SK-N-MC (cell line): ENCODE data around the gene ZC3H4.
A peak's percentile ranks its signal among the peaks of the same experiment; 100 is the strongest.

Experiments used
- DNase-seq: peaks from one replicate; pipeline ENCODE4 v3.0.0-alpha.2; 2011; ENCODE audit warnings: low read depth, low spot score
- H3K27ac ChIP-seq: fragments of 200-600 bp; sonication (generic); 2 replicates; pipeline ENCODE4 v1.5.1; 2016; ENCODE audit warnings: mixed run types
- H3K36me3 ChIP-seq: fragments of 200-600 bp; sonication (generic); 2 replicates; pipeline ENCODE4 v1.6.1; 2017; ENCODE audit warnings: antibody characterized with exemption, low read length, mixed read lengths; ENCODE audit not compliant: insufficient read depth
- H3K4me3 ChIP-seq: fragments of 200-600 bp; sonication (generic); 2 replicates; pipeline ENCODE4 v1.5.1; 2016
- H3K9ac ChIP-seq: fragments of 200-600 bp; sonication (generic); 2 replicates; pipeline ENCODE4 v1.8.0; 2017; ENCODE audit warnings: mixed run types, mixed read lengths; ENCODE audit not compliant: insufficient read length
- H3K9me3 ChIP-seq: fragments of 200-600 bp; sonication (generic); 2 replicates; pipeline ENCODE4 v1.6.1; 2017; ENCODE audit warnings: low read depth, mild to moderate bottlenecking, antibody characterized with exemption, low read length, moderate library complexity, mixed read lengths
- EZH2 ChIP-seq: fragments of 200-600 bp; sonication (generic); IDR thresholded peaks from one replicate; pipeline ENCODE4 v1.6.1; 2017; ENCODE audit warnings: antibody characterized with exemption
- FOXP2 ChIP-seq: optimal IDR thresholded peaks from 2 replicates; pipeline ENCODE3; 2011; ENCODE audit warnings: mild to moderate bottlenecking, moderate library complexity; ENCODE audit not compliant: insufficient read depth; ENCODE audit errors: extremely low read length, control extremely low read depth
- POLR2AphosphoS5 ChIP-seq: IDR thresholded peaks from 2 replicates; pipeline ENCODE4 v1.6.1; 2012; ENCODE audit warnings: mild to moderate bottlenecking, low read depth, low read length, borderline replicate concordance

Gene ZC3H4

GRCh38 chr19:47022140-47022536 is 91.4 kb downstream of the ZC3H4 start:
- no peak for TF ChIP-seq POLR2AphosphoS5
- TF ChIP-seq FOXP2: no peak
- no peak for TF ChIP-seq EZH2
- no peak overlapping the region for H3K9ac ChIP-seq
- H3K27ac ChIP-seq: no peak overlapping the region
- H3K4me3 ChIP-seq: no peak overlapping the region
- no peaks in the 10 kb centered on the region for H3K9me3 ChIP-seq
- no peaks in the 10 kb centered on the region for H3K36me3 ChIP-seq
- no peak for DNase-seq

- no peaks in the 10 kb centered on the region for H3K36me3 ChIP-seq
- H3K27ac ChIP-seq: no peak overlapping the region
- DNase-seq: no peak
- H3K4me3 ChIP-seq: no peak overlapping the region
- no peak overlapping the region for H3K9ac ChIP-seq
- TF ChIP-seq FOXP2: no peak
- no peak for TF ChIP-seq POLR2AphosphoS5
- no peak for TF ChIP-seq EZH2
- H3K9me3 ChIP-seq: no peaks in the 10 kb centered on the region
These were observed 91.9 kb downstream of the ZC3H4 start for GRCh38 chr19:47021536-47022139.

DNA sequence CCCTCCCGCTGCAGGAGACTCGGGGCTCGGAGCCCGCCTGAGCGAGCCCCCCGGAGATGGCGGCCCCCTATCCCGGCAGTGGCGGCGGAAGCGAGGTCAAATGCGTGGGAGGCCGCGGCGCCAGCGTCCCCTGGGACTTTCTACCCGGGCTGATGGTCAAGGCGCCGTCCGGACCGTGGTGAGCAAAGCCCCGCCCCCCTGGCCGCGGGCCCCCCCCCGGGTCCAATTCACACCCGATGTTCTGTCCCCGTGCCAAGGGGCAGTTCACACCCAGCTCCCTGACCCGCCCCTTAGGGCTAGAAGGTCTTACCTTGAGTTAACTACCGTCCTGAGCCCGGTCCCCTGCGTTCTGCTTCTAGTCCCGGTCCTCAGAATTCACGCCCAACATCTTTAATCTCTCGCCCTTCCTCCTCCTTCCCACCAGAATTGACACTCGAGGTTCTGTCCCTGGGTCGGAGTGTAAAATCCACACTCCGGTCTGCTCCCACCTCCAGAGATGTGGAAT is 92.5 kb downstream of the ZC3H4 start:
- no peak for DNase-seq
- no peaks in the 10 kb centered on the region for H3K36me3 ChIP-seq
- TF ChIP-seq POLR2AphosphoS5: no peak
- TF ChIP-seq EZH2: no peak
- no peak for TF ChIP-seq FOXP2
- H3K9ac ChIP-seq: no peak overlapping the region
- H3K9me3 ChIP-seq: no peaks in the 10 kb centered on the region
- H3K4me3 ChIP-seq: peak overlapping the region; percentile 77
- no peak overlapping the region for H3K27ac ChIP-seq

- Histone ChIP-seq H3K4me3 (peak overlapping the region; percentile 77), H3K36me3 (no peaks in the 10 kb centered on the region), H3K27ac (no peak overlapping the region), H3K9ac (peak overlapping the region; percentile 48), H3K9me3 (no peaks in the 10 kb centered on the region)
- TF ChIP-seq FOXP2: no peak
- TF ChIP-seq EZH2: no peak
- TF ChIP-seq POLR2AphosphoS5: no peak
- DNase-seq: no peak
These were observed 93.3 kb downstream of the ZC3H4 start for GRCh38 chr19:47020132-47020805.

- no peak for TF ChIP-seq POLR2AphosphoS5
- no peak for TF ChIP-seq FOXP2
- TF ChIP-seq EZH2: no peak
- peak within 1 kb of the TSS; percentile 77 for H3K4me3 ChIP-seq
- no peak within 1 kb of the TSS for H3K27ac ChIP-seq
- DNase-seq: no peak
- H3K9ac ChIP-seq: peak within 1 kb of the TSS; percentile 48
- H3K36me3 ChIP-seq: no peaks in the 10 kb centered on the region
- H3K9me3 ChIP-seq: no peaks in the 10 kb centered on the region
These were observed 94.0 kb downstream of the ZC3H4 start, which contains the start of gene NPAS1 for GRCh38 chr19:47019431-47020041. Gene NPAS1 (plus strand): TSS chr19:47019837. CDS start chr19:47021048, 1,211 bp downstream.

DNA sequence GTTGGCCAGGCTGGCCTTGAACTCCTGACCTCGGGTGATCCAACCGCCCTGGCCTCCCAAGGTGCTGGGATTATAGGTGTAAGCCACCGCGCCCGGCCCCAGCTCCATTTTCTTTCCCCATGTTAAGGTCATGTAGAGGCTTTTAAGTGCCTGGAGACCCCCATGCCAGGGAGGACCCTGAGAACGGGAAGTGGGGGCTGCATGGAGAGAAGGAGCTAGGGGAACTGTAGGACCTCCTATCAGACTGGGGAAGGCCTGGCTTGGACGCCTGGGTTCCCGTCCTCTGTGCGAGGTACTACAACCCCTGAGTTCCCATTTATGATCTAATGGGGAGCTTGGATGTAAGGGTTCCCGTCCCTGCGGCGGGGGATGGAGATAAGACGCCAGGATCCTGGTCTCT is 94.7 kb downstream of the ZC3H4 start:
- no peaks in the 10 kb centered on the region for H3K9me3 ChIP-seq
- no peaks in the 10 kb centered on the region for H3K36me3 ChIP-seq
- no peak for DNase-seq
- no peak overlapping the region for H3K4me3 ChIP-seq
- TF ChIP-seq FOXP2: no peak
- no peak for TF ChIP-seq POLR2AphosphoS5
- no peak for TF ChIP-seq EZH2
- no peak overlapping the region for H3K27ac ChIP-seq
- H3K9ac ChIP-seq: no peak overlapping the region
